Right cardiac atrium (tissue), 5 donors: ENCODE results near the gene MED13L. TPM values are rescaled to one million over a fixed set of nuclear protein-coding genes. Genes with fewer than 3 reads are reported as not detected.

Source experiments
- ATAC-seq, 2 donors: fragments of 200-7000 bp; cut with Tn5 transposase; one replicate each; pipeline versions ENCODE4 v1.8.0 to v1.9.1; 2020; ENCODE audit warnings: moderate library complexity in 2 of 2, mild to moderate bottlenecking in 1 of 2
- DNase-seq, 3 donors: peaks; one replicate each; pipeline ENCODE4 v3.0.0-alpha.2; 2020
- H3K27ac ChIP-seq: one replicate; pipeline ENCODE4 v1.5.1; 2013; ENCODE audit warnings: mild to moderate bottlenecking, low read length, control low read depth, moderate library complexity
- H3K27me3 ChIP-seq: one replicate; pipeline ENCODE4 v1.6.1; 2013; ENCODE audit not compliant: control insufficient read depth, insufficient read depth
- H3K4me1 ChIP-seq: one replicate; pipeline ENCODE4 v1.6.1; 2013; ENCODE audit warnings: low read length; ENCODE audit not compliant: control insufficient read depth, insufficient read depth
- H3K4me3 ChIP-seq: one replicate; pipeline ENCODE4 v1.5.1; 2013; ENCODE audit warnings: low read length, control low read depth
- H3K9me3 ChIP-seq: one replicate; pipeline ENCODE4 v1.6.1; 2013; ENCODE audit warnings: low read length; ENCODE audit not compliant: control insufficient read depth
- WGBS: extraction: QIAGEN DNeasy Blood & Tissue Kit; methylation state at CpG from one replicate; pipeline ENCODE4 v1.1.7; 2013; 5-methylcytosine and 5-hydroxymethylcytosine counted together
- intact Hi-C, 4 donors: fragments of 100-400 bp; cut with DNase I; formaldehyde crosslinking; loops; one replicate each; pipeline versions ENCODE4 v1.11.0 to v1.14.0; 2022 to 2023
- polyA plus RNA-seq: library from polyadenylated mRNA; stranded (reverse); fragments of 200-250 nt; gene quantifications from one replicate; pipeline ENCODE4 v1.2.3, GENCODE V29; 2013
- total RNA-seq, 4 donors: library from RNA; stranded (reverse); fragmentation: NEBNext Ultra II Directional; extraction: Animal tissue kit (Norgen Biotek cat#: 25700); gene quantifications; one replicate each; pipeline ENCODE4 v1.2.1, GENCODE V29; 2021
- donor health status: healthy with polysubstance abuse.
- donor health status: DM: no; HTN: yes; CAD: no.
- donor health status: DM: no; HTN: no; CAD: no.
- donor health status: DM: no; HTN: yes; CAD: no; lungs with severe emphysema.
- donor health status: DM: yes; HTN: yes; CAD: no.

Gene MED13L
- total and polyA plus RNA-seq, 5 donors = 15.6 to 73.5 (median 69.0) TPM

GRCh38 chr12:116303066-116303465 is 25.6 kb upstream of the MED13L start:
- H3K4me3 ChIP-seq = no peak overlapping the region
- 81% methylated on average over 4 of the region's 4 CpGs for WGBS
- no peaks in the 10 kb centered on the region for H3K9me3 ChIP-seq
- intact Hi-C loops = no loop called here
- ATAC-seq = no peak
- peaks cover 5% of the 10 kb centered on the region for H3K4me1 ChIP-seq
- no peaks in the 10 kb centered on the region for H3K27me3 ChIP-seq
- DNase-seq = no peak
- no peak overlapping the region for H3K27ac ChIP-seq

DNA sequence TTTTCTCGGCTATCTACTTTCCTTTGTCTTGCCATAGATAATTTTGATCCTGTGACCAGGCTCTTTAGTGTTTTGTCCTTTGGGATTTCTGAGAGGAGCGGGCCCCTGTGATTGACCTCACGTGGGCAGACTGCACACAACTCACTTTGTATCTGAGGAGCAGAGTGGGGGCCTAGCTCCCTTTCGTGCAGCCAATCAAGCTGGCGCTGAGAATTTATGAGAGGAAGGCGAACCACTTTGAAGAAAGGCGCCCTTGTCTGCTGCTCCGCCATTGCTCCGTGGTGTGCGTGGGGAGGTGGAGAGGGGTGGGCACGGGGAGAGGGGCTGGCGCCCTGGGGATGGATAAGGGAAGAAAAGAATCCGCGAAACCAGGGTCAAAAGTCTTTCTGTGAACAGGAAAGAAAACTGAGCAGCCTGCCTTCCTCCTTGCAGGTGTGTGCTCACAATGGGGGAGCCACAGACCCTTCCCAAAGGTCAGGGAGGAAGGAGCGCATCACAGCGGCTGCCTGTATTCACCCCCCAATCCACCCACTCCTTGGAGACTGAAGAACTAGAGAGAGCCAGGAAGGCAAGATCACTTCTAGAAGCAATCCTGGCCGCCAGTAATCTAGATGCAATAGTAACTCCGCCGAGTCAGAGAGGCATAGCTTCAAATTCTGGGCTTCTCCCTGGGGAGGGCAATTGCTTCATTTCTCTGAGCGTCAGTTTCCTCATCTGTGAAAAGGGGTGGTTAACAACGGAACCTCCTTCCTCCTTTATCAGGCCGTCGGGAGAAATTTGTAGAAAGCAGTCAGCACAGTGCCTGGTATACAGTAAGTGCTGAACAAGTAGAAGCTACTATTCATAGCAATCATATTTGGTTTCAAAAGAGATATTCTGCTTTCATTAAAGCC is 24.9 kb upstream of the MED13L start:
- Histone ChIP-seq H3K4me1 (peaks cover 5% of the 10 kb centered on the region), H3K27me3 (no peaks in the 10 kb centered on the region), H3K27ac (no peak overlapping the region), H3K9me3 (no peaks in the 10 kb centered on the region), H3K4me3 (no peak overlapping the region)
- DNase-seq (peak in 1 of 3 donors; percentile 39), ATAC-seq (peak in 1 of 2 donors; percentile 44)
- intact Hi-C loops = no loop called here
- WGBS = 70% methylated on average over 23 of the region's 23 CpGs

DNA sequence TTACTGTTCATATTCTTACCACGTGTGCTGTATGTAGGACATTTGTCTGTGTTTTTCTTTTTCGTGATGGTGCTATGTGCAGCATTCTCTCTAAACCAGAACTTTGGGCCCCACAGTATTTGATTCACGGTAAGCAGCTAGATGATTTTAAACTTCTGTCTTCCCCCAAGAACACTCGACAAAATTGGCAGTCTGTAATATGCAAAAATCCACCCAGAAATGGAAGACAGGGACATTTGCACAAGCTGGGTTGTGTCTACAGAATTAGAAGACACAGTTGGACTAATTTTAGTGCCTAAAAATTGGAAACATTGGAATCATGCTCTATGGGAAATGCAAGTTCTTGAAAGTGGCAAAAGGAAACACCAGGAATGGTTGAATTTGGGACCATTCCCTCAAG is 24.1 kb upstream of the MED13L start:
- 73% methylated on average over 4 of the region's 4 CpGs for WGBS
- Histone ChIP-seq H3K27ac (no peak overlapping the region), H3K4me3 (no peak overlapping the region), H3K9me3 (no peaks in the 10 kb centered on the region), H3K27me3 (no peaks in the 10 kb centered on the region), H3K4me1 (peaks cover 5% of the 10 kb centered on the region)
- intact Hi-C loops = no loop called here
- ATAC-seq (no peak), DNase-seq (no peak)

DNA sequence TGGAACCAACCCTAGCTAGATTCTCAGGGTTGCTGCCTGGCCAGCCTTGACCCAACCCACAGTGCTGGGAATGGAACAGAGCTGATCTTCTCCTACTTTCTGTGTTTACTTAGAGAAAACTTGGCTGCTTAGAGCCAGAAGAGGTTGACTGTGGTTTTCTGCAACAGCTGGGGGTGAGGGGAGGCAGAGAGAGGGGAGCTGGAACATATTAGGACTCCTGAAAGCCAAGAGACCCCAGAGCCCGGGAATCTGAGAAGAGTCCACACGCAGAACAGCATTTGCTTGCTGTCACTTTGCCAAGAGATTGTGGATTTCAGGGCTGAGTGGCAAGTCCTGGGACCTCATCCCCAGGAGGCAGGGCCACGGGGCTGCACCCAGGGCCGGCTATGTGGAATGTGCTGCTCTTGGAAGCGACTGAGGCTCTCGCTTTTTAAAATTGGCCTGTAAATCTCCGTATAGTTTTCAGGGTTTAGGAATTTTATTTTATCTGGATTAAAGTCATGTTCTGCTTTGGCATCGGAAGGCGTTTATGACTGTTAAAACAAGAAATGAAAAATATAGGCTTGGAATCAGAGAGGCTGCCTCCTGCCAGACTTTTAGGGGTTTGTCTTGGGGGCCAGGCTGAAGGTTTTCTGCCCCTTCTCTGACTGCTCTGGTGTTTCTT is 22.3 kb upstream of the MED13L start:
- Histone ChIP-seq H3K27me3 (no peaks in the 10 kb centered on the region), H3K27ac (no peak overlapping the region), H3K4me1 (peaks cover 5% of the 10 kb centered on the region), H3K4me3 (no peak overlapping the region), H3K9me3 (no peaks in the 10 kb centered on the region)
- DNase-seq (peak in 2 of 3 donors; percentile 74 to 80), ATAC-seq (peak; percentile 45 to 82)
- intact Hi-C loops = no loop called here
- 56% methylated on average over 9 of the region's 9 CpGs for WGBS

- H3K4me1 ChIP-seq = peaks cover 5% of the 10 kb centered on the region
- ATAC-seq (peak in 1 of 2 donors; percentile 10), DNase-seq (no peak)
- intact Hi-C loops = no loop called here
- no peak overlapping the region for H3K4me3 ChIP-seq
- no peaks in the 10 kb centered on the region for H3K27me3 ChIP-seq
- no peak overlapping the region for H3K27ac ChIP-seq
- 81% methylated on average over 2 of the region's 2 CpGs for WGBS
- H3K9me3 ChIP-seq = no peaks in the 10 kb centered on the region
Observed at GRCh38 chr12:116299064-116299463, 21.6 kb upstream of the MED13L start.

GRCh38 chr12:116298578-116298977 is 21.1 kb upstream of the MED13L start:
- H3K4me3 ChIP-seq = no peak overlapping the region
- ATAC-seq (no peak), DNase-seq (no peak)
- H3K9me3 ChIP-seq = no peaks in the 10 kb centered on the region
- H3K27ac ChIP-seq = no peak overlapping the region
- WGBS = 95% methylated on average over 2 of the region's 2 CpGs
- peaks cover 3% of the 10 kb centered on the region for H3K4me1 ChIP-seq
- intact Hi-C loops = no loop called here
- H3K27me3 ChIP-seq = no peaks in the 10 kb centered on the region

DNA sequence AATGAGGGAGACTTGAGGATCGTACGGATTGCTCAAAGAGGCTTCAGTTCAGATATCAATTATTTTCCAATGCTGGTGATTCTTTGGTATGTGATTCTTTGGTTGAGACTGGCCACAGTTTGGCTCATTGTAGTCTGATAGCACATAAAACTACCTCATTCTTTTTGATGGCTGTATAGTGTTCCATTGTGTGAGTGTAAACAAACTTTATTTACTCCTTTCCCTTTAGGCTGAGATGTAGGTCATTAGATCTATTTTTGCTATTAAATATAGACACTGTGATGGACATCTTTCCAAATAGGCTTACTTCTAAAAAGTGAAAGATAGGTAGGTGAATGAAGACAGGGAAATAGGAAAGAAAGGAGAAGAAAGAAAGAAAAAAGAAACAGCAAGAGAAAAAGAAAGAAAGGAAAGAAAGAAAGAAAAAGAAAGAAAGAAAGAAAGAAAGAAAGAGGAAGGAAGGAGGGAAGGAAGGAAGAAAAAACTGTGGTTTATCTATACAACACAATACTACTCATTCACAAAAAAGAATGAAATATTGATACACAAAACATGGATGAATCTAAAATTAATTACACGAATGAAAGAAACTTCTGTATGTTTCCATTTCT is 19.8 kb upstream of the MED13L start:
- intact Hi-C loops = no loop called here
- 83% methylated on average over 3 of the region's 3 CpGs for WGBS
- ATAC-seq (no peak), DNase-seq (no peak)
- Histone ChIP-seq H3K27ac (no peak overlapping the region), H3K9me3 (no peaks in the 10 kb centered on the region), H3K4me3 (no peak overlapping the region), H3K27me3 (no peaks in the 10 kb centered on the region), H3K4me1 (peaks cover 3% of the 10 kb centered on the region)

GRCh38 chr12:116295327-116296263 is 18.1 kb upstream of the MED13L start:
- DNase-seq = no peak
- H3K9me3 ChIP-seq = no peaks in the 10 kb centered on the region
- no peak overlapping the region for H3K27ac ChIP-seq
- H3K4me1 ChIP-seq = peaks cover 3% of the 10 kb centered on the region
- no peak overlapping the region for H3K4me3 ChIP-seq
- intact Hi-C loops = no loop called here
- H3K27me3 ChIP-seq = no peaks in the 10 kb centered on the region
- ATAC-seq = no peak
- WGBS = 81% methylated on average over 4 of the region's 4 CpGs

GRCh38 chr12:116294454-116295165 is 17.1 kb upstream of the MED13L start:
- H3K9me3 ChIP-seq = no peaks in the 10 kb centered on the region

More at GRCh38 chr12:116294454-116295165, 17.1 kb upstream of the MED13L start:
- no peak for ATAC-seq
- Histone ChIP-seq H3K4me1 (peaks cover 3% of the 10 kb centered on the region), H3K27ac (no peak overlapping the region), H3K27me3 (no peaks in the 10 kb centered on the region), H3K4me3 (no peak overlapping the region)
- no peak for DNase-seq
- WGBS = 89% methylated on average over 4 of the region's 4 CpGs
- intact Hi-C loops = no loop called here
